ENCODE data around the gene CCN5.

Gene CCN5

GRCh38 chr20:44683263-44684046, 31.7 kb upstream of the CCN5 start:
- Histone ChIP-seq H4K20me1 (ENCODE audit: insufficient read depth, low read length) (no peaks in the 10 kb centered on the region), H3F3A (ENCODE audit: insufficient read depth, low read length) (no peaks in the 10 kb centered on the region), H3K9ac (ENCODE audit: low read length) (no peak overlapping the region), H3K27me3 (ENCODE audit: insufficient read depth, low read length) (0 out of 2 replicates have a peak, but pooled peaks cover 5% of the 10 kb centered on the region), H3K27ac (ENCODE audit: low read depth, low read length, poor library complexity, severe bottlenecking) (no peak overlapping the region), H3K79me2 (ENCODE audit: insufficient read depth, low read length) (no peaks in the 10 kb centered on the region), H3K9me2 (ENCODE audit: low read depth, low read length) (no peaks in the 10 kb centered on the region), H3K36me3 (ENCODE audit: insufficient read depth, low read length) (no peaks in the 10 kb centered on the region), H3K4me3 (ENCODE audit: low read depth, low read length, poor library complexity, severe bottlenecking) (no peak overlapping the region), H3K9me3 (ENCODE audit: low read length) (peaks cover 4% of the 10 kb centered on the region; the same call in 1 of the 2 replicates), H3K4me1 (ENCODE audit: insufficient read depth, low read length, severe bottlenecking) (peaks cover 7% of the 10 kb centered on the region), H2AFZ (ENCODE audit: low read length) (no peak overlapping the region), H3K4me2 (ENCODE audit: low read length) (no peak overlapping the region)
- no peak for TF ChIP-seq CTCF (IDR thresholded peaks at IDR 0.05; ENCODE audit: low read length)
- no peak for TF ChIP-seq EZH2 (IDR thresholded peaks at IDR 0.05; ENCODE audit: borderline replicate concordance, low read length)

GRCh38 chr20:44684047-44684967, 30.9 kb upstream of the CCN5 start:
- Histone ChIP-seq H3K9me2 (ENCODE audit: low read depth, low read length) (no peaks in the 10 kb centered on the region), H3F3A (ENCODE audit: insufficient read depth, low read length) (no peaks in the 10 kb centered on the region), H4K20me1 (ENCODE audit: insufficient read depth, low read length) (no peaks in the 10 kb centered on the region), H3K9ac (ENCODE audit: low read length) (no peak overlapping the region), H3K36me3 (ENCODE audit: insufficient read depth, low read length) (no peaks in the 10 kb centered on the region), H3K4me1 (ENCODE audit: insufficient read depth, low read length, severe bottlenecking) (peaks cover 7% of the 10 kb centered on the region), H3K79me2 (ENCODE audit: insufficient read depth, low read length) (no peaks in the 10 kb centered on the region), H2AFZ (ENCODE audit: low read length) (no peak overlapping the region), H3K27ac (ENCODE audit: low read depth, low read length, poor library complexity, severe bottlenecking) (no peak overlapping the region), H3K4me2 (ENCODE audit: low read length) (no peak overlapping the region), H3K9me3 (ENCODE audit: low read length) (peaks cover 4% of the 10 kb centered on the region; the same call in 1 of the 2 replicates), H3K4me3 (ENCODE audit: low read depth, low read length, poor library complexity, severe bottlenecking) (no peak overlapping the region), H3K27me3 (ENCODE audit: insufficient read depth, low read length) (0 out of 2 replicates have a peak, but pooled peaks cover 5% of the 10 kb centered on the region)
- TF ChIP-seq CTCF (IDR thresholded peaks at IDR 0.05; ENCODE audit: low read length) (no peak), EZH2 (IDR thresholded peaks at IDR 0.05; ENCODE audit: borderline replicate concordance, low read length) (no peak)

GRCh38 chr20:44686934-44687333, 28.2 kb upstream of the CCN5 start:
- peaks cover 4% of the 10 kb centered on the region; the same call in 1 of the 2 replicates for H3K9me3 ChIP-seq (ENCODE audit: low read length)
- no peaks in the 10 kb centered on the region for H3K79me2 ChIP-seq (ENCODE audit: insufficient read depth, low read length)
- no peak overlapping the region for H3K9ac ChIP-seq (ENCODE audit: low read length)
- H3K4me1 ChIP-seq (ENCODE audit: insufficient read depth, low read length, severe bottlenecking) = peaks cover 7% of the 10 kb centered on the region
- no peaks in the 10 kb centered on the region for H3K36me3 ChIP-seq (ENCODE audit: insufficient read depth, low read length)
- no peak overlapping the region for H3K27ac ChIP-seq (ENCODE audit: low read depth, low read length, poor library complexity, severe bottlenecking)
- no peak overlapping the region for H3K4me3 ChIP-seq (ENCODE audit: low read depth, low read length, poor library complexity, severe bottlenecking)
- TF ChIP-seq EZH2 (IDR thresholded peaks at IDR 0.05; ENCODE audit: borderline replicate concordance, low read length) (no peak), CTCF (IDR thresholded peaks at IDR 0.05; ENCODE audit: low read length) (no peak)
- H3K4me2 ChIP-seq (ENCODE audit: low read length) = no peak overlapping the region
- no peaks in the 10 kb centered on the region for H3F3A ChIP-seq (ENCODE audit: insufficient read depth, low read length)
- no peaks in the 10 kb centered on the region for H4K20me1 ChIP-seq (ENCODE audit: insufficient read depth, low read length)
- no peaks in the 10 kb centered on the region for H3K9me2 ChIP-seq (ENCODE audit: low read depth, low read length)
- 0 out of 2 replicates have a peak, but pooled peaks cover 5% of the 10 kb centered on the region for H3K27me3 ChIP-seq (ENCODE audit: insufficient read depth, low read length)
- H2AFZ ChIP-seq (ENCODE audit: low read length) = no peak overlapping the region

Measured in OCI-LY1 (cell line).